Measurements from ENCODE around the gene PPP1R12B. TPM values are rescaled to one million over a fixed set of nuclear protein-coding genes. Genes with fewer than 3 reads are reported as not detected.
"Not testable (repeated sequence)": the region's sequence is repeated elsewhere in the genome, so short reads cannot be mapped to it uniquely, and the experiment has no call there.

PPP1R12B gene
- total RNA-seq, 1 donor: 21.6 TPM

DNA sequence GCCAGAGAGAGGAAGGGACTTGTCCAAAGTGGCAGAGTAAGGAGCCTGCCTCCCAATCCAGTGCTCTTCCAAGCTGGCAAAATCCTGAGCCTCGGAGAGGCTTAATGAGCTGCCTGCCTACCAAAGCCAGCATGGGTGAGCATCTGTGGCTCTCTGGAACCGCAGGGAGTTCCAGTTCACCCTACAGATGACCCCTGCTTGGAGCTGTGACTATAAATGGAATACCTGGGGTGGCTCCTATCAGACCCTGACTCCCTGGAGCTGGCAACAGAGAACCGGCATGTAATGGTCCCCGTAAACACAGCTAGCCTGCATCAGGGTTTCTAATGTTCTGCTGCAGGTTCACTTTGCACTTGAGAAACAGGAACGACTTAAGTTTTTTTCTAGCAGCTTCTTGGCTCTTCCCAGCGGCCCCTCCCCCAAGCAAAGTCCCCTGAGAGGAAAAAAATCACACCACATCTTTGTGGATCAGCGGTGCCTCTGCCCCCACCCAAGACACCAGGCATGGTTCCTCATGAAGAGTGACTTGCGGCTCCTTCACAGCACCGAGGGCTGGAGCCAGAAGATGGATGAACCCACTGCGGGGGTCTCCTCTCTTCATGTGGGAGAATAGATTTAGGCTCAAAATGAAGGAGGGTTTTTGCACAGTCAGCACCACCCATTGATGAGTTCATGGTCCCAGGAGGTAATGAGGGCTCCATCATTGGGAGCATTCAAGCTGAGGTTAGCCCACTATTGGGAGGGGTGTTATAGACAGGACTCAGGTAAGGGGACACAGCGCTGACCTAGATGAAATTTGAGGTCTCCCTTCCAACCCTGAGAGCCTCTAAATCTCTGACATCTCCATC lies 282.8 kb downstream of the PPP1R12B start:
- TF ChIP-seq, protein P1, sequence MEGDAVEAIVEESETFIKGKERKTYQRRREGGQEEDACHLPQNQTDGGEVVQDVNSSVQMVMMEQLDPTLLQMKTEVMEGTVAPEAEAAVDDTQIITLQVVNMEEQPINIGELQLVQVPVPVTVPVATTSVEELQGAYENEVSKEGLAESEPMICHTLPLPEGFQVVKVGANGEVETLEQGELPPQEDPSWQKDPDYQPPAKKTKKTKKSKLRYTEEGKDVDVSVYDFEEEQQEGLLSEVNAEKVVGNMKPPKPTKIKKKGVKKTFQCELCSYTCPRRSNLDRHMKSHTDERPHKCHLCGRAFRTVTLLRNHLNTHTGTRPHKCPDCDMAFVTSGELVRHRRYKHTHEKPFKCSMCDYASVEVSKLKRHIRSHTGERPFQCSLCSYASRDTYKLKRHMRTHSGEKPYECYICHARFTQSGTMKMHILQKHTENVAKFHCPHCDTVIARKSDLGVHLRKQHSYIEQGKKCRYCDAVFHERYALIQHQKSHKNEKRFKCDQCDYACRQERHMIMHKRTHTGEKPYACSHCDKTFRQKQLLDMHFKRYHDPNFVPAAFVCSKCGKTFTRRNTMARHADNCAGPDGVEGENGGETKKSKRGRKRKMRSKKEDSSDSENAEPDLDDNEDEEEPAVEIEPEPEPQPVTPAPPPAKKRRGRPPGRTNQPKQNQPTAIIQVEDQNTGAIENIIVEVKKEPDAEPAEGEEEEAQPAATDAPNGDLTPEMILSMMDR (IDR thresholded peaks at IDR 0.05; ENCODE audit: insufficient read depth, low read depth, low read length): no peak
- no peak overlapping the region for H3K4me3 ChIP-seq (ENCODE audit: low read depth, low read length)
- no peak for DNase-seq (ENCODE audit: low read depth)

DNA sequence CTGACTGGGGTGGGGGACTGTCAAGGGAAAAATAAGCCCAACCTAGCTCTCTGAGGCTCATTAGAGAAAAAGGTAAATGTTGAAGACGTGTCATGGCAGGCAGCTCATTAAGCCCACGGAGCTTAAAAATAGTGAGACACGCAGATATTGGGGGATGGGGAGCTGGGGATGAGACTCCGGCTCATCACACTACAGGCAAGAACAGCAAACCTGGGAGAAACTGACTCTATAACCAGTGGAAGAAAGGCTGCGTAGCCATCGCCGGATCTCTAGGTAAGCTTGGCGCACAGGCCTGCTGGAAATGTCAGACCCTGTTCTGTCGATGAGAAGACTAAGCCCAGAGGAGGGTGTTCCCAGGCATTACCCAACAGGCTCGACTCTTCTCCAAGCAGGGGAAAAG lies 283.7 kb downstream of the PPP1R12B start:
- DNase-seq (ENCODE audit: low read depth): no peak
- no peak overlapping the region for H3K4me3 ChIP-seq (ENCODE audit: low read depth, low read length)
- TF ChIP-seq, protein P1 (IDR thresholded peaks at IDR 0.05; ENCODE audit: insufficient read depth, low read depth, low read length): no peak

DNA sequence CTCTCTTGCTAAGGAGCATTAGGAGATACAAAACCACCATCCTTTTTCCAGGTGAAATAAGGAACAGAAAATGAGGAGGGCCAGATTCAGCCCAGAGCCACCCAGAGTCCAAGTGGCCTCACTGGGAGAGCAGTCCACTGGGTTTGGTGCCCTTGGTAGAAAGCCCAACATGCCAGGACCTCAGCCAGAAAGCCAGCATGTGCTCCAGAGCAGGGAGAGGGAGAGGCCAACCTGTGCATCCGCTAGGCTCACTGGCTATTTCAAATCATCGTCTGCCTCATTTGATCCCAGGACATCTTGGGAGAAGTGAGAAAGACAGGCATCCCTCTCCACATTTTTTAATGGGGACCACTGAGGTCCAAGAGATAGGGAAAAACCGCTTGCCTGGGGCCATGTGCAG lies 287.7 kb downstream of the PPP1R12B start:
- H3K4me3 ChIP-seq (ENCODE audit: low read depth, low read length); DNase-seq (ENCODE audit: low read depth): not testable (repeated sequence)

DNA sequence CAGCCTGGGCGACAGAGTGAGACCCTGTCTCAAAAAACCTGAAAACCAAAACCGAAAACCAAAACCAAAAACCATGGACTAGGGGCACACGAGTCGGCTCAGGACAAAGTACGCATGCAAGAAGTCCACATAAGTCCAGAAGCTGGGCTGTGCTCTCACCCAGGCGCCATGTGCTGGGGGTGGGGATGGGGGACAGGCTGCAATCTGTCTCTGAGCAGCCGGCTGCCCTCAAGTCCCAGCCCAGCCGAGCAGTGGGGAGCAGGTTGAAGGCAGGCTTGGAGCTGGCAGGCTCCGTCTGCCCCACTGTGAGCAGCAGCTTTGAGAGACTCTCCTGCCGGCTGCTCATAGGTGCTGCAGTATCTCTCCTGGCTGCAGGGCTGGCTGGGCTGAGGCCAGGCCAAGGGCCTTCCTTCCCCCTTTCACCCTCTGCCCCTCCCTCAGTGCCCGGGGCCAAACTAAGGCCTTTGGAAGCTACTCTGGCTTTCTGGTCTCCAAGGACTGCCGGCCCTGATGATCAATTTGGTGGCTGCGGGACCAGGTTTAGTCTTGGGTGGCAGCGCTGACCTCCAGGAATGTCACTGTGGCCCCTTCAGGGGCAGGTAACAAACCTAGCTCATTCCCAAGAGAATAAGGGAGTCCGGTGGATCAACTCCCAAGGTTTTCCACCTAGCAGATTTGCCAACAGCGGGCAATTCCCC lies 289.0 kb downstream of the PPP1R12B start:
- not testable (repeated sequence) for H3K4me3 ChIP-seq (ENCODE audit: low read depth, low read length); DNase-seq (ENCODE audit: low read depth)

DNA sequence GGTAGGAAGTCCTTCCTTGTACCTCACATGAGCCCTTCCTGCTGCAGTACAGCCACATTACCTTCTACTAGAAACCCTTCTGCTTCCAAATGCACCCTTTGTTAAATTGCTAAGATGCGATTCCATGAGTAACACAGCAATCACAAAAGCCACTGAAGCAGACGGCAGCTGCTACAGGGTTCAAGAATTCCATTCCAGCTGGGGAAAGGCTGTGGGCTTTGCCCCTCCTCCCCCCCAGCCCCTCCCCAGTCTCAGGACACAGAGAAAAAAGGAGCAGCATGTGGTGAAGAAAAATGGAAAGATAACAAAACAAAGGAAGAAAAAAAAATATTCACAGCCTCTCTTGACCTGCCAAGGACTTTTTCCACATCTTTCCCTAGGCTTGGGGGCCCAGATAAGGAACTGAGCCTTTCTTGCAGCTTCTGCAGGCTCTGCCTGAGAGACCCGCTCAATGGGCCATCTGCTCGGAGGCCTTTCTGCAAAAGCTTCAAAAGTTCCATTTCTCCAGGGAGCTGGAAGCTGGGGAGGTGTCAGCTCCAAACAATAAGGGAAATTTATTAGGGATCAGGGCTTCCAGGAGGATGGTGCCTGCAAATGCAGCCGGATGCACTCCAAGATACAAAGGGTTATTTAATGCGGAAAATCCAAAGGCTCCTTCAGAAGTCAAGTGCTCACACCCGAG lies 289.7 kb downstream of the PPP1R12B start:
- no peak for DNase-seq (ENCODE audit: low read depth)
- H3K4me3 ChIP-seq (ENCODE audit: low read depth, low read length): no peak overlapping the region
- TF ChIP-seq, protein P1 (IDR thresholded peaks at IDR 0.05; ENCODE audit: insufficient read depth, low read depth, low read length): no peak

DNA sequence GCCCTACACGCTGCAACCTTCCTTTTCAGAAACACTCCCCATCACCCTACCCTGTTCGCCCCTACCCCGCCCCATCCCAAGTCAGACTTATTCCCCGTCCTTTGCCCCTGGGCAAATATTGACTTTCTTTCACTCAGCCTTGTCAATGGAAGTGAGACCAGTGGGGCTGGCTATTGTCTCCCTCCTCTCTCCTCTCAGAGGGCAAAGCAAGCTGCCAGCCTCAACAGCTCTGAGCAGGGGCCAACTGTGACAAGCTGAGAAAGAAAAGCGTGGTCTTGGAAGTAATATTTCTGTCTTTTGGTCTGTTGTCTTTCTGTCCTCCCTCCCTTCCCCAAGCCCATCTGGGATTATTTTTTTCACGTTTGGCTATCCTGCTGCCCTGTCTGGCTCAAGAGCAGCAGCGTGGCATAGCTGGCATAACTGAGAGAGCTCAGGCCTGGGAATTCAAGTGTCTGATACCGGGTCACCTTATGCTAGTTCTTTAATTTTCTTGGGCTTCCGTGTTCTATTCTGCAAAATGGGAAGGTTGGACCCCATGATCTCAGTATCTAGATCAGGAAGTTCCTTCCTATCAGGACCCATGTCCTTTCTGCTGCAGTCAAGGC lies 290.3 kb downstream of the PPP1R12B start:
- not testable (repeated sequence) for H3K4me3 ChIP-seq (ENCODE audit: low read depth, low read length); DNase-seq (ENCODE audit: low read depth)

DNA sequence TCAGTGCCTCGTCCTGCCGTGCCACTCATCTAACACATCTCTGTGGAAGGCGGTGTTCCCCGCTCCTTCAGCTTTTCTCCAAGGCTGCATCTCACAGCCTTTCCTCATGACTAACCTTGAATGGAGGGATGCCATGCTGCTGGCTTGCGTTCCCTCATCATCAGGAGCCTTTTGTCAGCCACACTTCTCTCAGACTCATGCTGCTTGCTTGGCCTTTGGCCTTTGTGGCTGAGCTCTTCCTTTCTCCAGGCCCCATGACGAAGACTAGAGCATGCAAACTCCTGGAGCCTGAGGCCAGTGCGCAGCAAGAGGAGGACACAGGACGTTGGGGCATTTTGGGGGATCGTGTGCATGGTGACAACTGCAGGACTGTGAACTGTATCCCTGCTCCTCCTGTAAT lies 291.0 kb downstream of the PPP1R12B start:
- TF ChIP-seq, protein P1 (IDR thresholded peaks at IDR 0.05; ENCODE audit: insufficient read depth, low read depth, low read length): no peak
- no peak for DNase-seq (ENCODE audit: low read depth)
- no peak overlapping the region for H3K4me3 ChIP-seq (ENCODE audit: low read depth, low read length)

DNA sequence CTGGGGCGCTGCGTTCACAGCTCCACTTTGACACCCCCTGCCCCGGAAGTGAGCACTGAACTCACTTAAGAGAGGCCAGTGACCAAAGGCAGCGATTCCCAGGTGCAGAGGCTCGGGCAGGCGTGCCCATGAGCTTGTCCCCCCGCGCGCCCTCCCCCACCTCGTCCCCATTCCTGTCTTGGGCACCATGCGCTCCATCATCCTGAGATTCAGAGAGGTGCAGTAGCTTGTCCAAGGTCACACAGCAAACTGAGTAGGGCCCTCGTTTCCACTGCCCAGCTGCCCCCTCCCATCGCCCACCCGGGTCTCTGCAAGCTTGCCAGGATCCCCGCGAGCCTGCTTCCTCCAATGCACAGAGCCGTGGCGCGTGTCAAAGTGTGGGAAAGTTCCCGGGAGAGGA lies 293.7 kb downstream of the PPP1R12B start:
- TF ChIP-seq, protein P1 (IDR thresholded peaks at IDR 0.05; ENCODE audit: insufficient read depth, low read depth, low read length): no peak
- H3K4me3 ChIP-seq (ENCODE audit: low read depth, low read length): no peak overlapping the region
- DNase-seq (ENCODE audit: low read depth): no peak

All from fibroblast of villous mesenchyme (primary cell).